Cardiac fibroblast (primary cell): ENCODE results near the gene PTGES2.

ENCODE experiments used
- DNase-seq, 2 donors: peaks; one replicate each; pipeline versions ENCODE4 v3.0.0 to v3.0.0-alpha.2; 2010; ENCODE audit warnings: low read depth in 2 of 2
- H3K4me3 ChIP-seq, 2 donors: replicated peaks in 1 of 2; 1 replicate in 1 of 2; 2 replicates in 1 of 2; pipeline ENCODE4 v1.5.1; 2011; ENCODE audit warnings: low read depth in 2 of 2, low read length in 2 of 2, mild to moderate bottlenecking in 2 of 2, moderate library complexity in 1 of 2
- TF ChIP-seq, protein P1 (sequence below): IDR thresholded peaks from one replicate; pipeline ENCODE4 v1.5.1; 2011; ENCODE audit warnings: low read depth, mild to moderate bottlenecking, low read length, inconsistent platforms

Gene PTGES2

DNA sequence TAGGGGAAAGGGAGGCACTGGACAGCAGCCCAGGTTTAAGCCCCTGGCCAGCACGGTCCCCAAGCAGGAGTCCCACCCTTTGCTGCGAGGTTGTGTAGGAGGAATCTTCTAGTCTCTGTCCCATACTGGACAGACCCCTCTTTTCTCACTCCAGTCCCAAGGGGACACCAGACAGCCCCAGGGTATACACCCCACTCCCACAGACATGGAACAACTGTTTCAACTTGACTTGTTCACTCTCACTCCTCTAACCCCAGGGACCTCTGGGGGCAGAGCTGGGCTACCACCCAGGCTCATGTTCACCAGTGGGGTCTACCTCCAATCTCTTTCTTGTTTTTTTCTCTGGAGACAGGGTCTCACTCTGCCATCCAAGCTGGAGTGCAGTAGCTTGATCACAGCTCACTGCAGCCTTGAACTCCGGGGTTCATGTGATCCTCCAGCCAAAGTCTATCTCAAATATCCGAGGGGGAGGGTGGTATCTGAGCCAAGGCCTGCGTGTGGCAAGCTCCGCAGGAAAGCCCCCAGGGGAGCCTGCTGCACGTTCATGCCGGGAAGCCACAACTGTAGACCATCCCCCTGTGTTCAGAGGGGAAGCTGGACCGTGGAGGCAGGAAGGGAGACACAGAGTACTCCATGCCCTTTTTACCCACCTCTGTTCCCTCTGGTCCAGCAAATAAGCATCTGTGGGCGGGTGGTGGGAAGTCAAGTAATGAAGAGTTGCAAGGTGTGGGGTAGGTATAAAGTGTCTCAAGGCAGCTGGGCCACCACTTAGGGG is 1.8 kb downstream of the PTGES2 start:
- peak in 1 of 2 donors; percentile 44 for DNase-seq
- no peak overlapping the region for H3K4me3 ChIP-seq
- TF ChIP-seq, protein P1, sequence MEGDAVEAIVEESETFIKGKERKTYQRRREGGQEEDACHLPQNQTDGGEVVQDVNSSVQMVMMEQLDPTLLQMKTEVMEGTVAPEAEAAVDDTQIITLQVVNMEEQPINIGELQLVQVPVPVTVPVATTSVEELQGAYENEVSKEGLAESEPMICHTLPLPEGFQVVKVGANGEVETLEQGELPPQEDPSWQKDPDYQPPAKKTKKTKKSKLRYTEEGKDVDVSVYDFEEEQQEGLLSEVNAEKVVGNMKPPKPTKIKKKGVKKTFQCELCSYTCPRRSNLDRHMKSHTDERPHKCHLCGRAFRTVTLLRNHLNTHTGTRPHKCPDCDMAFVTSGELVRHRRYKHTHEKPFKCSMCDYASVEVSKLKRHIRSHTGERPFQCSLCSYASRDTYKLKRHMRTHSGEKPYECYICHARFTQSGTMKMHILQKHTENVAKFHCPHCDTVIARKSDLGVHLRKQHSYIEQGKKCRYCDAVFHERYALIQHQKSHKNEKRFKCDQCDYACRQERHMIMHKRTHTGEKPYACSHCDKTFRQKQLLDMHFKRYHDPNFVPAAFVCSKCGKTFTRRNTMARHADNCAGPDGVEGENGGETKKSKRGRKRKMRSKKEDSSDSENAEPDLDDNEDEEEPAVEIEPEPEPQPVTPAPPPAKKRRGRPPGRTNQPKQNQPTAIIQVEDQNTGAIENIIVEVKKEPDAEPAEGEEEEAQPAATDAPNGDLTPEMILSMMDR, result no peak

DNA sequence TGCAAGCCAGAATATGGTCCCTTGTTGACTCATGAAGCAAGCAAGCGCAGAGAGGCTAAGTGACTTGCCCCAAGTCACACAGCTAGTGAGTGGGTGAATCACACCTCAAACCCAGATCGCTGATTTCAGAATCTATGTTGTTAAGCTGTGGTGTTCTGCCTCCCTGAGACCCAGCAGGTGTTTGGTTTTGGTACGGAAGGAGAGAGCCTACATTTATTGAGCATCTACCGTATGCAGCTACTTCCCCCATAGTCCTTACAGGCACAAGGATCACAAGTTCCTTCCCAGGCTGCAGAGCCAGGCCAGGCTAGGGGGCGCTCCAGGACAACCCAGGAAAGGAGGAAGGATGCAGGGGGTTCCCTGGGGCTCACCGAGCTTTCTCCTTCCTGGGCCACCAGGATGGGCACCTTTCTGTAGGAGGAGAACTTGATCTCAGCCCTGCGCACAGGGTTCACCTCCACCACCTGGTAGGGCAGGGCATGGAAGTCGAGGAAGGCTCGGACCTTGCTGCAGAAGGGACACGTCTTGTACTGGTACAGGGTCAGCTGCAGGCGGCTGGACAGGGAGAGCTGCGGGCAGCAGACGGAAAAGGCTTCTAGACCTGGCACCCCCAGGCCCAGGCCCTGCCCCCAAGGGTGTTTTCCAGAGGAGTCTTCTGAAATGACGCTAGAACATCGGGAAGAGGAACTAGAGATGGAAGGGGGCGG is 2.5 kb downstream of the PTGES2 start:
- DNase-seq, result peak; percentile 66 to 70
- TF ChIP-seq, protein P1, result peak; percentile 69
- no peak overlapping the region for H3K4me3 ChIP-seq

DNA sequence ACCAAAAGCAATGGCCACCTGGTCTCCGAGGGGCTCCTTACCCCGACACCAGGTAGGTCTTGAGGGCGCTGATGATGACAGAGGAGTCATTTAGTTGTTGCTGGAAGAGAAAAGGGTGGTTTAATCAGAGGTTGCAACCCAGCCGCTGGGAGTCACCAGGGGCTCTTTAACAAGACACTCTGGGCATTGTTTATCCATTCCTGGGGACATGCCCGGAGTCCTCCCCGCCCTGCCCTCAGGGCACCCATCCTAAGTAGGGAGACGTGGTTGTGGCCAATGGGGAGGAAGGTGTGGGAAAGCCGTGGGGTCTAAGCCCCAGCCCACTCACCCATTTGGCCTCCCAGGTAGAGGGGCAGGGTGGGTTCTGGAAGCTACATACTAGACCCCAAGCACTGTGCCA is 3.1 kb downstream of the PTGES2 start:
- H3K4me3 ChIP-seq, result no peak overlapping the region
- DNase-seq, result no peak
- TF ChIP-seq, protein P1, result no peak

DNA sequence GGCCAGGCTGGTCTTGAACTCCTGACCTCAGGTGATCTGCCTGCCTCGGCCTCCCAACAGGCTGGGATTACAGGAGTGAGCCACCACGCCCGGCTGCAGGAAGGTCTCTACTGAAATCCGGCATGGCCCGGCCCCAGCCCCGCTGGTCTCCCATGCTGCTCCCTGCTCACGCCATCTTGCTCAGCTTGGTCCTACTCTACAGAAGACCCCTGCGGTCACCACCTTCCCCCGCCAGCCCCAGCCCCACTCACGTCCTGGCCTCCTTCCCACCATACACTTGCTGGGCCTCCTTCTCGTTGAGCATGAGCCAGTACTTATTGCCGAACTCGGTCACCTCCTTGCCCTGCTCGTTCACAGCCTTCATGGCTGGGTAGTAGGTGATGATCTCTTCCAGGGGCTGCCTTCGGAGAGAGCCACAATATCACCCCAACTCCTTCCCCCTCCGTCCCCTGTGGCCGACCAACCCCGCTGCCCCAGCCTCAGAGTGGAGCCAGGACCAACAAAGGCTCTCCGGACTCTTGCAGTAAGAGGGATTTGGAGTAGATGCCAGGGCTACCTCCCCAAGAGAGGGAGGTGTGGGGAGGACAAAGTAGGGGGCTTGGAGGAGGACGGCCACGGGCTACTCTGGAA is 4.0 kb downstream of the PTGES2 start:
- DNase-seq, result no peak
- no peak overlapping the region for H3K4me3 ChIP-seq
- TF ChIP-seq, protein P1, result no peak

DNA sequence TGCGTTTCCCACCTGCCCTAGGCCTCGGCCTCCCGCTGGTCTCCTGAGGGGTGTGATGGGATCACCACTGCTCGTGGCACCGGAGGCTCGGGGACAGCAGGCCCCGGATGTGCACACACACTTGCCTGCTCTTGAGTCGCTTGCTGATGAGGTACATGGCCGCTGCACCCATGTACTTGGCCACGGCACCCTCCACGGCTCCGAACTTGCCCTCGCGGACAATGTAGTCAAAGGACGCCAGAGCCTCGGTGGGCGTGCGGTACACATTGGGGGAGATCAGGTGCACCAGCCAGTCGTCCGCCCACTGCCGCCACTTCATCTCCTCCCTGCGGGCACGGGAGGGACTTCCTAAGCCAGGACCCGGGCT is 4.7 kb downstream of the PTGES2 start:
- TF ChIP-seq, protein P1, result no peak

DNA sequence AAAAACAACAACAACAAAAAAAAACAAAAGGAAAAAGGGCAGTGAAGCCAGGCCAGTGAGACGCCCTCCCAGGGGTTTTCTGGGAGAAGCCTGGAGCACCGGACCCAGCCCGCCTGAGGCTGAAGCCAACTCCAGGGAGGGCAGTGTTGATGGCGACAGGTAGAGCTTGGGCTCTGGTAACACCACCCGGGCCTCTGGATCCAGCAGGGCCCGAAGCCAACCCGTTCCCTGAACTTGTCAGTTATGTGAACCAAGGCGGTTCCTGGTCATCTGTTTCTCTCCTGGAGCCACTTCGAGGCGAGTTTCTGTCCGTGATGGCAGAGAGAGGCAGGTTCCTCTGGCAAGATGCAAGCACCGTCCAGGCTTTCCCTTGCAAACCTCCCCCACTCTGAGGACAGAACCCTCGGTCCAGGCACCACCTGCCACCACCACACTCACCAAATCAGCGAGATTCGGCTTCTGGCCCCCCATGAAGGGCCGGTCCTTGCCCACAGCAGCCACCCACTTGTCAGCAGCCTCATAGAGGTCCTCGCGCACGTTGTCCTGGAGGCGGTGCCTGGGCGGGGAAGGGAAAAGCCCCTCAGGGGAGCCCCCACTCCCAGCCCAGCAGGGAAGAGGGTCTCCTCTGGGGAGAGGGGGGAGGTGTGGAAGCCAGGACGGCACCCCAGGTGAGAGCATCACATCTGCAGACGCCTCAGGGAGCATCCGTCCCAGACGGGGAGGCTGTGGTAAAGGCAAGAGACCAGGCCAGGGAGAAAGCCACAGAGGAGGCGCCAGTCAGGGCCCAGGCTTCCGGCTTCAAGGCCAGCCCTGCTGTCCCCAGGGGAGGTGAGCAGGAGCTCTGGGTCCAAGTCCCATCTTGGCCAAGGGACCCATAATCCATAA is 5.4 kb downstream of the PTGES2 start:
- no peak overlapping the region for H3K4me3 ChIP-seq
- TF ChIP-seq, protein P1, result no peak
- no peak for DNase-seq

More for the DNA sequence above, 4.7 kb downstream of the PTGES2 start:
- no peak for DNase-seq
- no peak overlapping the region for H3K4me3 ChIP-seq
